SK-N-SH (cell line): ENCODE results near the gene PLBD2. TPM values are rescaled to one million over a fixed set of nuclear protein-coding genes. Genes with fewer than 3 reads are reported as not detected.

Source experiments
- CTCF ChIA-PET: fragments of 300-600, 350-600 bp; formaldehyde crosslinking; extraction: SDS; loops from one replicate; lab custom pipeline; 2021; lab: Yijun Ruan, JAX
- POLR2A ChIA-PET: fragments of 350-600 bp; sonication (Branson Sonifier 250); formaldehyde crosslinking; extraction: SDS; loops from one replicate; lab custom pipeline; 2020; ENCODE audit warnings: antibody characterized with exemption, inconsistent platforms; lab: Yijun Ruan, JAX
- DNase-seq: peaks from one replicate; pipeline ENCODE4 v3.0.0; 2012
- H2AFZ ChIP-seq: fragments of 200-600 bp; sonication (generic); 2 replicates; pipeline ENCODE4 v1.8.1; 2016; ENCODE audit warnings: antibody characterized with exemption, mild to moderate bottlenecking, low read depth
- H3F3A ChIP-seq: fragments of 200-600 bp; sonication (generic); replicated peaks from 2 replicates; pipeline ENCODE3; 2016; ENCODE audit warnings: antibody characterized with exemption, mild to moderate bottlenecking; ENCODE audit not compliant: insufficient read depth
- H3K27ac ChIP-seq, 2 experiments: fragments of 200-500 bp in 1 of 2; fragments of 200-600 bp in 1 of 2; sonication (Bioruptor generic) in 1 of 2; sonication (generic), shearing (Covaris generic) in 1 of 2; 2 replicates each; pipeline versions ENCODE4 v1.5.1 to v1.6.1; 2014 to 2016; ENCODE audit warnings: low read depth in 2 of 2, inconsistent platforms in 1 of 2, low read length in 1 of 2, mild to moderate bottlenecking in 1 of 2, mixed read lengths in 1 of 2
- H3K27me3 ChIP-seq: fragments of 200-600 bp; sonication (generic), shearing (Covaris generic); 2 replicates; pipeline ENCODE4 v1.6.1; 2016; ENCODE audit warnings: mixed run types; ENCODE audit not compliant: insufficient read depth
- H3K36me3 ChIP-seq, 2 experiments: fragments of 200-500 bp in 1 of 2; fragments of 200-600 bp in 1 of 2; sonication (Bioruptor generic) in 1 of 2; sonication (generic) in 1 of 2; replicated peaks in 1 of 2; 2 replicates each; pipeline versions ENCODE3 to v1.5.1; 2014 to 2016; ENCODE audit warnings: low read length in 1 of 2, mild to moderate bottlenecking in 1 of 2; ENCODE audit not compliant: insufficient read depth in 2 of 2, control insufficient read depth in 1 of 2
- H3K4me1 ChIP-seq, 2 experiments: fragments of 200-500 bp in 1 of 2; fragments of 200-600 bp in 1 of 2; sonication (Bioruptor generic) in 1 of 2; sonication (generic), shearing (Covaris generic) in 1 of 2; 2 replicates each; pipeline versions ENCODE4 v1.5.1 to v1.6.1; 2014 to 2016; ENCODE audit warnings: low read depth in 1 of 2, low read length in 1 of 2, mixed run types in 1 of 2; ENCODE audit not compliant: insufficient read depth in 2 of 2, control insufficient read depth in 1 of 2
- H3K4me2 ChIP-seq: fragments of 200-600 bp; sonication (generic), shearing (Covaris generic); 2 replicates; pipeline ENCODE4 v1.6.1; 2017; ENCODE audit warnings: mixed run types
- H3K4me3 ChIP-seq, 2 experiments: fragments of 200-500 bp in 1 of 2; fragments of 200-600 bp in 1 of 2; sonication (Bioruptor generic) in 1 of 2; sonication (generic), shearing (Covaris generic) in 1 of 2; 2 replicates each; pipeline versions ENCODE4 v1.5.1 to v1.8.1; 2014 to 2016; ENCODE audit warnings: low read depth in 2 of 2, inconsistent platforms in 1 of 2, low read length in 1 of 2, mild to moderate bottlenecking in 1 of 2, mixed read lengths in 1 of 2, moderate library complexity in 1 of 2
- H3K79me2 ChIP-seq: fragments of 200-600 bp; sonication (generic); 2 replicates; pipeline ENCODE4 v1.8.1; 2017; ENCODE audit warnings: mild to moderate bottlenecking; ENCODE audit not compliant: insufficient read depth
- H3K9ac ChIP-seq: fragments of 200-600 bp; sonication (generic); 2 replicates; pipeline ENCODE4 v1.6.1; 2017; ENCODE audit warnings: mixed run types
- H3K9me2 ChIP-seq: fragments of 200-600 bp; sonication (generic); 2 replicates; pipeline ENCODE4 v1.6.1; 2017; ENCODE audit warnings: mixed run types
- H3K9me3 ChIP-seq: fragments of 200-600 bp; sonication (generic); 2 replicates; pipeline ENCODE4 v1.6.1; 2017; ENCODE audit warnings: mixed run types, mild to moderate bottlenecking, moderate library complexity
- H4K20me1 ChIP-seq: fragments of 200-600 bp; sonication (generic); 2 replicates; pipeline ENCODE4 v1.6.1; 2017; ENCODE audit warnings: mild to moderate bottlenecking, mixed run types; ENCODE audit not compliant: insufficient read depth
- ELF1 ChIP-seq: IDR thresholded peaks from 2 replicates; pipeline ENCODE4 v1.4.0; 2012
- EP300 ChIP-seq, 2 experiments: IDR thresholded peaks; 2 replicates each; pipeline versions ENCODE4 v1.4.0 to v1.6.1; 2012; ENCODE audit warnings: borderline replicate concordance in 1 of 2, low read depth in 1 of 2, low read length in 1 of 2
- EZH2phosphoT487 ChIP-seq: fragments of 200-600 bp; sonication (generic); IDR thresholded peaks from 2 replicates; pipeline ENCODE4 v1.6.1; 2017; ENCODE audit warnings: low read depth, mixed run types, mild to moderate bottlenecking, antibody characterized with exemption, moderate library complexity, borderline replicate concordance
- FOSL2 ChIP-seq: IDR thresholded peaks from 2 replicates; pipeline ENCODE4 v1.4.0; 2012; ENCODE audit warnings: low read depth, mild to moderate bottlenecking, moderate library complexity, borderline replicate concordance
- FOXJ3 ChIP-seq: sonication (generic); formaldehyde crosslinking; IDR thresholded peaks from 2 replicates; pipeline ENCODE4 v1.5.1; 2020; ENCODE audit warnings: mild to moderate bottlenecking, missing genetic modification reagents
- FOXM1 ChIP-seq: IDR thresholded peaks from 2 replicates; pipeline ENCODE4 v1.4.0; 2012; ENCODE audit warnings: low read depth, mild to moderate bottlenecking
- GATA2 ChIP-seq: sonication (generic); formaldehyde crosslinking; IDR thresholded peaks from 2 replicates; pipeline ENCODE4 v1.5.0; 2020; ENCODE audit warnings: mild to moderate bottlenecking, missing genetic modification reagents
- JUND ChIP-seq: IDR thresholded peaks from 2 replicates; pipeline ENCODE4 v1.4.0; 2012
- PBX3 ChIP-seq: IDR thresholded peaks from 2 replicates; pipeline ENCODE4; 2012
- POLR2AphosphoS5 ChIP-seq: IDR thresholded peaks from 2 replicates; pipeline ENCODE4 v1.6.1; 2012; ENCODE audit warnings: low read depth, low read length
- RCOR1 ChIP-seq: fragments of 150-350 bp; IDR thresholded peaks from 2 replicates; pipeline ENCODE4 v1.6.1; 2017; ENCODE audit warnings: antibody characterized with exemption, low read length
- SIN3A ChIP-seq: IDR thresholded peaks from 2 replicates; pipeline ENCODE4 v1.6.1; 2012; ENCODE audit warnings: low read depth, mild to moderate bottlenecking, low read length, moderate library complexity, borderline replicate concordance
- TEAD4 ChIP-seq: IDR thresholded peaks from 2 replicates; pipeline ENCODE4 v1.4.0; 2012; ENCODE audit warnings: mild to moderate bottlenecking, borderline replicate concordance; ENCODE audit not compliant: insufficient read depth
- USF2 ChIP-seq: fragments of 150-350 bp; IDR thresholded peaks from 2 replicates; pipeline ENCODE4 v1.6.1; 2017; ENCODE audit warnings: antibody characterized with exemption, low read length, low read depth, borderline replicate concordance
- YY1 ChIP-seq: IDR thresholded peaks from 2 replicates; pipeline ENCODE4 v1.4.0; 2012; ENCODE audit warnings: low read depth, mild to moderate bottlenecking
- WGBS: methylation state at CpG from one replicate; pipeline ENCODE4 v1.1.6; 2017; ENCODE audit warnings: low lambda C conversion rate; 5-methylcytosine and 5-hydroxymethylcytosine counted together
- polyA plus RNA-seq, 3 experiments: library from polyadenylated mRNA; depleted of rRNA; stranded (reverse); fragments of >200 nt; gene quantifications; 2 replicates each; pipeline ENCODE4 v1.2.3, GENCODE V29; 2012
- TF ChIP-seq, protein P1 (sequence below): IDR thresholded peaks from 2 replicates; pipeline ENCODE4 v1.4.0; 2012; ENCODE audit warnings: low read depth, borderline replicate concordance
- TF ChIP-seq, protein P2 (sequence below): IDR thresholded peaks from 2 replicates; pipeline ENCODE4 v1.6.1; 2012; ENCODE audit warnings: mild to moderate bottlenecking, low read depth, low read length, moderate library complexity

Gene PLBD2
- polyA plus RNA-seq, 1 of the 3 experiments (the other 2 are of a cell fraction): 15.2 TPM

GRCh38 chr12:113318046-113318656 is 40.2 kb upstream of the PLBD2 start:
- H3K4me1 ChIP-seq: no peaks in the 10 kb centered on the region
- H3K27me3 ChIP-seq: no peaks in the 10 kb centered on the region
- H2AFZ ChIP-seq: no peak overlapping the region
- H3F3A ChIP-seq: peaks cover 6% of the 10 kb centered on the region
- H3K9me3 ChIP-seq: no peaks in the 10 kb centered on the region
- H3K79me2 ChIP-seq: no peaks in the 10 kb centered on the region
- ChIA-PET CTCF (interaction anchor here (1.2 kb wide), 1 partner anchor 144 kb away, joined by 3 read pairs; no protein-coding TSS in a partner anchor), POLR2A (no interaction called here)
- no peak for TF ChIP-seq FOXM1
- TF ChIP-seq TEAD4: no peak
- TF ChIP-seq YY1: no peak
- no peak for TF ChIP-seq RCOR1
- TF ChIP-seq POLR2AphosphoS5: no peak
- no peak for TF ChIP-seq PBX3
- no peak for TF ChIP-seq FOSL2
- TF ChIP-seq SIN3A: no peak
- TF ChIP-seq JUND: no peak
- no peak for TF ChIP-seq EP300 (IDR thresholded peaks at IDR 0.05; ENCODE audit: borderline replicate concordance in 1 of 2, low read depth in 1 of 2, low read length in 1 of 2)
- no peak for TF ChIP-seq USF2
- TF ChIP-seq EZH2phosphoT487: no peak
- TF ChIP-seq, protein P1, sequence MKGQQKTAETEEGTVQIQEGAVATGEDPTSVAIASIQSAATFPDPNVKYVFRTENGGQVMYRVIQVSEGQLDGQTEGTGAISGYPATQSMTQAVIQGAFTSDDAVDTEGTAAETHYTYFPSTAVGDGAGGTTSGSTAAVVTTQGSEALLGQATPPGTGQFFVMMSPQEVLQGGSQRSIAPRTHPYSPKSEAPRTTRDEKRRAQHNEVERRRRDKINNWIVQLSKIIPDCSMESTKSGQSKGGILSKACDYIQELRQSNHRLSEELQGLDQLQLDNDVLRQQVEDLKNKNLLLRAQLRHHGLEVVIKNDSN: no peak
- TF ChIP-seq FOXJ3 (CRISPR knock-in tag): no peak
- TF ChIP-seq, protein P2, sequence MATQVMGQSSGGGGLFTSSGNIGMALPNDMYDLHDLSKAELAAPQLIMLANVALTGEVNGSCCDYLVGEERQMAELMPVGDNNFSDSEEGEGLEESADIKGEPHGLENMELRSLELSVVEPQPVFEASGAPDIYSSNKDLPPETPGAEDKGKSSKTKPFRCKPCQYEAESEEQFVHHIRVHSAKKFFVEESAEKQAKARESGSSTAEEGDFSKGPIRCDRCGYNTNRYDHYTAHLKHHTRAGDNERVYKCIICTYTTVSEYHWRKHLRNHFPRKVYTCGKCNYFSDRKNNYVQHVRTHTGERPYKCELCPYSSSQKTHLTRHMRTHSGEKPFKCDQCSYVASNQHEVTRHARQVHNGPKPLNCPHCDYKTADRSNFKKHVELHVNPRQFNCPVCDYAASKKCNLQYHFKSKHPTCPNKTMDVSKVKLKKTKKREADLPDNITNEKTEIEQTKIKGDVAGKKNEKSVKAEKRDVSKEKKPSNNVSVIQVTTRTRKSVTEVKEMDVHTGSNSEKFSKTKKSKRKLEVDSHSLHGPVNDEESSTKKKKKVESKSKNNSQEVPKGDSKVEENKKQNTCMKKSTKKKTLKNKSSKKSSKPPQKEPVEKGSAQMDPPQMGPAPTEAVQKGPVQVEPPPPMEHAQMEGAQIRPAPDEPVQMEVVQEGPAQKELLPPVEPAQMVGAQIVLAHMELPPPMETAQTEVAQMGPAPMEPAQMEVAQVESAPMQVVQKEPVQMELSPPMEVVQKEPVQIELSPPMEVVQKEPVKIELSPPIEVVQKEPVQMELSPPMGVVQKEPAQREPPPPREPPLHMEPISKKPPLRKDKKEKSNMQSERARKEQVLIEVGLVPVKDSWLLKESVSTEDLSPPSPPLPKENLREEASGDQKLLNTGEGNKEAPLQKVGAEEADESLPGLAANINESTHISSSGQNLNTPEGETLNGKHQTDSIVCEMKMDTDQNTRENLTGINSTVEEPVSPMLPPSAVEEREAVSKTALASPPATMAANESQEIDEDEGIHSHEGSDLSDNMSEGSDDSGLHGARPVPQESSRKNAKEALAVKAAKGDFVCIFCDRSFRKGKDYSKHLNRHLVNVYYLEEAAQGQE: no peak
- TF ChIP-seq ELF1: no peak
- no peak for TF ChIP-seq GATA2 (CRISPR knock-in tag)
- no peak overlapping the region for H3K27ac ChIP-seq
- no peak for DNase-seq
- WGBS: 94% methylated on average over 4 of the region's 4 CpGs
- H4K20me1 ChIP-seq: no peaks in the 10 kb centered on the region
- peaks cover 0 to 18% of the 10 kb centered on the region in 2 experiments for H3K36me3 ChIP-seq
- H3K9ac ChIP-seq: no peak overlapping the region
- H3K4me2 ChIP-seq: no peak overlapping the region
- H3K4me3 ChIP-seq: no peak overlapping the region
- H3K9me2 ChIP-seq: no peaks in the 10 kb centered on the region
